GM18505 (cell line): ENCODE results near the gene CCNY.
"Not testable (repeated sequence)": the region's sequence is repeated elsewhere in the genome, so short reads cannot be mapped to it uniquely, and the experiment has no call there.

Experiments
- ATAC-seq: cut with Tn5 transposase; IDR thresholded peaks from one replicate; pipeline ENCODE4 v1.9.1; 2021; ENCODE audit not compliant: unreplicated experiment
- POLR2A ChIP-seq: IDR thresholded peaks from 4 replicates; pipeline ENCODE4 v1.6.1; 2011; ENCODE audit warnings: borderline replicate concordance; ENCODE audit not compliant: insufficient read depth, insufficient read length; ENCODE audit errors: extremely low read depth

Gene CCNY

GRCh38 chr10:35498693-35499092, 162.4 kb downstream of the CCNY start:
- peak; percentile 70 for ATAC-seq

GRCh38 chr10:35501923-35502322, 165.6 kb downstream of the CCNY start:
- TF ChIP-seq POLR2A = no peak
- ATAC-seq = no peak

More at GRCh38 chr10:35498693-35499092, 162.4 kb downstream of the CCNY start:
- no peak for TF ChIP-seq POLR2A

- no peak for ATAC-seq
- TF ChIP-seq POLR2A = no peak
Measured at GRCh38 chr10:35502692-35503091, 166.4 kb downstream of the CCNY start.

- ATAC-seq = no peak
- TF ChIP-seq POLR2A = no peak
Measured at GRCh38 chr10:35503578-35503977, 167.3 kb downstream of the CCNY start.

DNA sequence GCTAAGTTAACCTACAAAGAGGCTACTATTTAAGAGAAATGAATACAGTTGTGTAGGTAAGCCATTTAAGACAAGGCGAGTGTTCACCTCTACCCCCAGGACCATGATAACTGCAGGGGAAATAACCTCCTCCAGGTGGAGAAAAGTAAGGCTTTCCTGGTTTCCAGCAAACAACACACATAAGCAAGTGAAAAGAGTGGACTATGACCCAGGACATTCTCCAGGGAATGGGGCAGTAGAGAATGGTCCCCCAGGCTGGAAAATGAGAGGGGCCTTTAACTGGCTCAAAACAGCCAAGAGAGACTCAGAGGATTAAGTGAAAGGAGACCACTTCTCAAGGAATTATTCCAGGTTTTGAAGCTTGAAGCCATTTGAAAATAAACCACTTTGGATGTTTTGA, 167.8 kb downstream of the CCNY start:
- ATAC-seq = no peak
- no peak for TF ChIP-seq POLR2A

DNA sequence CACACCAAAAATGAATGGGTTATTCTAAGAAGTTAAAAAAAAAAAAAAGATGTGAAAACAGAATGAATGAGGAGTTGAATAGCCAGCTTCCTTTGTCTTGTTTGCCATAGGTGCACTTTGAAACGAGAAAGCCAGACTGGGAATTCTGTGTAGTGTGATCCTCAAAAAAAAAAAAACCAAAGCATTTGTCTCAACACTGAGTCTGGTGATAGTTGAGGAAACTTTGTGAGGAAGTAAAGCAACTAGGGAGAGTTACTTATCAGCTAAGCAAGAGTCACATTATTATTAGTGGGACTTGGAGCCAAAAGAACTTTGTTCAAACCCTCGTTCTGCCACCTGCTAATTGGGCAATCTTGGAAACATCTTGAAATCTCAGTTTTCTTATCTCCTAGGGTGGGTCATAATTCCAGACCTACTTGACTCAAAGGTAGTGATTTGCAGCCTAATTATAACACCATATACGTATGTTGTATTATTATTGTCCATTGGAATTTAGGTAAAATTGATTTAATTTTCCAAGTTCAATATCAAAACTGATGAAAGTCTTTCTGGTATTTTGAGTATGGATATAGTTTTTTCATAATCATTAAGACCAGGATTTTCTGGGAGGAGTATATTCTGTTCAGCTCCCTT, 169.0 kb downstream of the CCNY start:
- no peak for TF ChIP-seq POLR2A
- ATAC-seq = no peak

DNA sequence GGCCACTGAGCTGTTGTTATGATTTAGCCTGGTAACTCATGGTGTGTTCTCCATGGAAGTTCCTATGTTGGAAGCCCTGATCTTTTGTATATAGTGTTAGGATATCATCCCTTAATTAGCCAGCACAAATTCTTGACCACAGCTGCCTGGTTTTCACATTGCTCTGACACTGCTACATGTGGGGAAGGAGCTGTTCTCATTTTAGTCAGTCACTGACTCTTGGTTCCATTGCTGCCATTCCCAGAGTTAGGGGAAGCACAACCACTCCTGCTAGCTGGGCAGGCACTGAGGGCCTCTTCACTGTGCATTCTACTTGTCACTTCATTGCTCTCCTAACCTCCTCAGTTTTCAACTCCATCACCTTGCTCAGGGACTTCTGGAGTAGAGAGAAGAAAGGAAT, 170.4 kb downstream of the CCNY start:
- no peak for ATAC-seq
- TF ChIP-seq POLR2A = no peak

GRCh38 chr10:35507519-35508109, 171.3 kb downstream of the CCNY start:
- no peak for TF ChIP-seq POLR2A
- no peak for ATAC-seq

DNA sequence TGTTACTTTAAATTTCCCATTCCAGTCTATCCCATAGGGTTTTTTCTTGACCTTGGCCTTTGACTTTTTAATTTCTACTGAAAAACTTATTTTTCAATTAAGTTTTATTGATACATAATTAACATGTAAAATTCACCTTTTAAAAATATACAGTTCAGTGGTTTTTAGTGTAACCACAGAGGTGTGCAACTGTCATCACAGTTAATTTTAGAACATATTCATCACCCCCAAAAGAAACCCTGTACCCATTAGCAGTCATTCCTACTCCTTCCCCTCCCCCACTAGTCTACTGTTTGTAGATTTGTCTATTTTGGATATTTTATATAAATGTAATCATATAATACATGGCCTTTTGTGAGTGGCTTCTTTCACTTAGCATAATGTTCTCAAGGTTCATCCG, 172.3 kb downstream of the CCNY start:
- no peak for TF ChIP-seq POLR2A
- peak; percentile 56 for ATAC-seq

DNA sequence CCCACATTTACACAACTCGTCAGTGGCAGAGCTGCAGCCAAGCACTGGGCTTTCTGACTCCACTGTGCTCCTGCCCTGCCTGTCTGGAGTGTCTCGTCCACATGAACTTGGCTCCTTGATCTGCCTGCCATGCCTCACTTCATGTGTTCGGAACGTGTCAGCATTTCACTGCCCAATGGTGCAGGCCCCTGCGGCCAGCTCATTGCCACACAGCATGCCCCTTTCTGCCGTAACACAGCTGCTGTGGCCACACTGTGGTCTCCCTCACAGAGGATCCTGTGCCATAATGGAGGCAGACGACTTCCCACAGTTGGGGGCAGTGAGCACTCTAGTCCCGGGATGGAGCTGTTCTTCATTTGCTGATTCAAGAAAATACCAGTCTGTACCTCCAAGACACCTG, 174.6 kb downstream of the CCNY start:
- no peak for TF ChIP-seq POLR2A

GRCh38 chr10:35511647-35512046, 175.3 kb downstream of the CCNY start:
- no peak for TF ChIP-seq POLR2A
- no peak for ATAC-seq

More for the DNA sequence above, 174.6 kb downstream of the CCNY start:
- no peak for ATAC-seq

DNA sequence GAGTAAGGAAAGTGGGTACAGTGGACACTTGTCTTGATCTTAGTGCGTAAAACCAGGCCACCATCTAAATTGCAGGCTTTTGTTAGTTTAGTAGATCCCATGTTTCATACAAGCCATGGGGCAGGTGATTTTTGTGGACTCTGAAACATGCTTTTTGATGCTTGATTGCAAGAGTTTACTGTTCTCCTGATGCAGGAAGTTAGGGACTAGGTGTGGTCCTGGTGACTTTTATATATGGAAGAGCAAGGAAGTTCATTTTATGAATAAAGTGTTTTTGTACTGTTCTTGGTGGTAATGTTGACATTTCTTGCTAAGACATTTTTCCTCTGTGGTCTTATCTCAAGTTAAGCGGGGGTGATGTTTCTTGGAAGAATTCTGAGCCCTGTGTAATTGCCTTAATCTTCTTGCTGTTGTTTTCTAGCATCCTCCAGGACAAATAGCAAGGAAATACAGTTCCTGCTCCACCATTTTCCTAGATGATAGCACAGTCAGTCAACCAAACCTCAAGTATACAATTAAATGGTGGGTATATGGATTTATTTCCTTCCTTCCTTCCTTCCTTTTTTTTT, 179.9 kb downstream of the CCNY start:
- ATAC-seq = no peak

DNA sequence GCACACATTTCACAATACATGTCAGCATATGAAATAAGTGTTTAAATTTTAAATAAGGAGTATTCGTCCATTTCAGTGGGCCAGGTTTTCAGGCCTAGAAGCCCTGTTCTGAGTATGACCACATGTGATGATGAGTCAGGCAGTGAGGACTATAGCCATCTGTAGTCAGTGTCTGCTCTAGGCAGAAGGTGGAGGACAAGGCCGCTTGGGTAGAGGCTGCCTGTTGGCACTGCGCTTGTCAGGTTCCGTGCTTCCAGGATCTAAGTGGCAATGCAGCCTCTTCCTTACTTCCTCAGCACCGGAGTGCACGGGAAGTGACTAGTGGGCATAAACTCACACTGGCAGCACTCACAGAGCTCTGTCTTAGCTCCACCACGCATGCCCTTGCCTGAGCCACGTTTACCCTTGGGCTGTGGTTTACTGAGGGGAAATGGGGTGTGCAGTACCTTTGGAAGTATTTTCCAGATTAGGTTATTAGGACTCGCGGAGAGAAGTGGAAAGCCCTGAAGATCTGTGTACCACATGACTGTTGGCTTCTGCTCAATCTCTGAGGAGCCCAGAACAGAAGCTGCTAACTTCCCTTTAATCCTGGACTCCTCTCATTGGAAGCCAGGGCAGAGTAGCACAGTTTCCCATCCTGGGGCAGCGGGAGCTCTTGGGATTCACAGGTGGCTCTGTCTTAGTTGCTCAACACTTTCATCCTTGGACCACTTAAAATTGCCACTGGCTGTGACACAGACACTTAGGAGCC, 181.3 kb downstream of the CCNY start:
- no peak for ATAC-seq
- no peak for TF ChIP-seq POLR2A

More for the DNA sequence above, 179.9 kb downstream of the CCNY start:
- no peak for TF ChIP-seq POLR2A

DNA sequence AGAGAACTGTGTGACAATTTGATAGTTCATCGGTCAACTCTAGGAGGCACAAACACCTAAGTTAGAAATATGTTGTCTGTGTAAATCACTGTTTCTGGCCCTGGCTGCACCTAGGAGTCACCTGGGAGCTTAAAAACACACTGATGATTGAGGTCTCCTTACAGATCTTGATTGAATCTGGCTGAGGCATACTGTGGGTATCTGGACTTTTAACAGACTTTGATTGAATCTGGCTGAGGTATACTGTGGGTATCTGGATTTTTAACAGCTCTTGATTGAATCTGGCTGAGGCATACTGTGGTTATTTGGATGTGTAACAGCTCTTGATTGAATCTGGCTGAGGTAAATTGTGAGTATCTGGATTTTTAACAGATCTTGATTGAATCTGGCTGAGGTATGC, 181.9 kb downstream of the CCNY start:
- ATAC-seq = not testable (repeated sequence)

GRCh38 chr10:35520996-35521395, 184.7 kb downstream of the CCNY start:
- TF ChIP-seq POLR2A = no peak
- ATAC-seq = no peak
